ENCODE measurements around the gene MCTS1.
"Not testable (repeated sequence)": the region's sequence is repeated elsewhere in the genome, so short reads cannot be mapped to it uniquely, and the experiment has no call there.

MCTS1 gene

DNA sequence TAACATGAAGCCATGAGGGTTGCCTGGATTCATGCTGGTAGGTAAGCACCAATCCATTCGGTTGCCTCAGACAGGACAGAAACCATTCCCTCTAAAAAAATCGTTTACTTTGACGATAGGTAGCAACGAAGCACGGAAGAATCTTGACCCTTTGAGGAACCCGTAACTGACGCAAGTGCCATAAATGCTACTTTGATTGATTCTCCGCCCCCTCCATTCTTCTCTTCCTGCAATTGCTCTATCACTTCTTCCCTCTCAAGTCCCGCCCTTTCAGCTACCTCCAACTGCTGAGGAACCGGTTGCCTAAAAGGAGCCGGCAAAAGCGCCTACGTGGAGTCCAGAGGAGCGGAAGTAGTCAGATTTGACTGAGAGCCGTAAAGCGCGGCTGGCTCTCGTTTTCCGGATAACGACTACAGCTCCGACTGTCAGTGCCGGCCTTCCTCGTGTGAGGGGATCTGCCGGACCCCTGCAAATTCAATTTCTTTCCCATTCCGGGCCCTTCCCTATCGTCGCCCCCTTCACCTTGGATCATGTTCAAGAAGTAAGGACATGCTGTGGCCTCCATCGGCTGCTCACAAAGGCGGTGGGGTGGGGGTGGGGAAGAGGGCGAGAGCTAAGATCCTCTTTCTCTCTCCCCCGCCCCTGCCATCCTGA lies at the start of gene MCTS1:
MCTS1 (plus strand) TSS at position 395 of the 654 bp plus-strand sequence; CDS start at position 531, 136 bp downstream.
- DNase-seq (ENCODE audit: low read depth, low spot score), result peak; percentile 81

DNA sequence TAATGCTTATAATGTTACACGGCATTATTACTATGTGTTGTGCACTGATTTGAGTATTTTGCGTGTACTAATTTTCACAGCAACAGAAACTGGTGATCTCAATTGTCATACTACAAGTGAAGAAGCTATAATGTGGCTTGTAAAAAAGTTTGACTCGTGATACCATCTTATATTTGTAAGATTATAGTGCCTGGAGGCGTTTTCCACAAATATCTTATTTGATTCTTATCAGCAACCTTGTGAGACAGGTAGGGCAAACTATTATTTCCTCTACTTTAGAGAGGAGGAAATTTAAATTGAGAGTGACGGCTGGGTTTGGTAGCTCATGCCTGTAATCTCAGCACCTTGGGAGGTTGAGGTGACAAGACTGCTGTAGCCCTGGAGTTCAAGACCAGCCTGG lies 47.6 kb upstream of the MCTS1 start:
- no peak for DNase-seq (ENCODE audit: low read depth, low spot score)

GRCh38 chrX:120559804-120560203 lies 44.1 kb upstream of the MCTS1 start:
- DNase-seq (ENCODE audit: low read depth, low spot score), result no peak

- DNase-seq (ENCODE audit: low read depth, low spot score), result no peak
Measured at GRCh38 chrX:120560405-120560841, 43.5 kb upstream of the MCTS1 start.

GRCh38 chrX:120560842-120561633 lies 42.9 kb upstream of the MCTS1 start, which contains the start of gene CUL4B:
Gene CUL4B, minus strand, starts transcription at chrX:120560962. Its CDS starts 324 bp downstream, at chrX:120560638.
- DNase-seq (ENCODE audit: low read depth, low spot score), result peak; percentile 87

DNA sequence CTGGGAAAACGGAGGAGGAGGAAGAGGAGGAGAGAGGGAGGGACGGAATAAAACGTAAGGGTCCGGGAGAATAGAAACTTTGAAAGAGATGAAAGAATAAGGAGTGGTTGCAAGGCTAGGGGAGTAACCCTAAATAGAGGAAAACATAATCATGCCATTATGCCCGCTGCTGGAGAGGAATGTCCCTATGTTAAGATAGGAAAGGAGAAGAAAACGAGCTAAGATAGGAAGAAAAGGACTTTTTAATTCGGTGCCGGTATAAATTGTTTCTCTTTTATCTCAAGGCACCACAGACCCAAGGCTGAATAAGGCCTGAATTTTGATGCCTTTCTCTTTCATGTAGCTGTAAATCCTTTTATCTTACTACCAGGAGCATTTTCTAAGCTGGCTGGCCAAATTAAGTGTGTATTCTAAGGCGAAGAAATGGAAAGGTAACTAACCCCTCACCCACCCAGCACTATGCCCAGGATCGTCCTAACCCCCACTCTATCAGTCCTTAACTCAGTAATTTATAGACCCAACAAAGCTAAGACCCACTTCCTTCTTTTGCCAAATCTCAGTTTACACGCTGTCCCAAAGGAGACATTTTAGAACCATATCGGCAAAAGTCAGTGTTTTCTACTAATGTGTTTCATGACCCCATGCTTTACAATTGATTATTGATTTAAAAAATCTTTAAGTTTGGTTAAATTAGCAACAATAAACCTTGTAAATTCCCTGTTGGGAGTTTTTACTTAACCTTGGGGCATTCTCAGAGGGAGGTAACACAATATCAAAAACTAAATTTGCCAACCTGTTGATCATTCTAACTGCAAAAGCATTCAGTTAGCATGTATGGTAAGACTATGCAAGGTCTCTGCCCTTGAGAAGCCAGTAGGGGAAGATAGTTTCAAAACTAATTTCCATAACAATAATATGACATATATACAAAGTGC lies 42.0 kb upstream of the MCTS1 start:
- no peak for DNase-seq (ENCODE audit: low read depth, low spot score)

GRCh38 chrX:120562569-120562926 lies 41.4 kb upstream of the MCTS1 start:
- DNase-seq (ENCODE audit: low read depth, low spot score), result no peak

DNA sequence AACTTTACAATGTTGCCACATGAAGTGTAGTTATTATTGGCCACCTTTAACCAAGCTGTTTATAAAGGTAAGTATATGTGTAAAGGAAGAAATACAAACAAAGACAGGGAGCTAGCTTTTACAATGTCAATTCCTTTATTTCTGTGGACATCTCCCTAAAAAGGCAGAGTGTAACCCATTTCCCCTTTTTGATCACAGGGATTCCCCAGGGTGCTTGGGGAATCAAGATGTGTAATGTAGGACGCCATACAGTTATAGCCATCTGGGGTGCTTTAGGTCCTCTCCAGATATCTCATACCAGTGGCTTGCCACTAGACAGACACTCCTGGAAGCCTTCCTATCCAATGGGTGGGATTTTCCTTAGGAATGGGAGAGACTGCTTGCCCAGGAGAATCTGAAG lies 39.0 kb upstream of the MCTS1 start:
- no peak for DNase-seq (ENCODE audit: low read depth, low spot score)

GRCh38 chrX:120566817-120567216 lies 37.1 kb upstream of the MCTS1 start:
- DNase-seq (ENCODE audit: low read depth, low spot score), result no peak

- no peak for DNase-seq (ENCODE audit: low read depth, low spot score)
Measured at GRCh38 chrX:120568035-120568434, 35.9 kb upstream of the MCTS1 start.

DNA sequence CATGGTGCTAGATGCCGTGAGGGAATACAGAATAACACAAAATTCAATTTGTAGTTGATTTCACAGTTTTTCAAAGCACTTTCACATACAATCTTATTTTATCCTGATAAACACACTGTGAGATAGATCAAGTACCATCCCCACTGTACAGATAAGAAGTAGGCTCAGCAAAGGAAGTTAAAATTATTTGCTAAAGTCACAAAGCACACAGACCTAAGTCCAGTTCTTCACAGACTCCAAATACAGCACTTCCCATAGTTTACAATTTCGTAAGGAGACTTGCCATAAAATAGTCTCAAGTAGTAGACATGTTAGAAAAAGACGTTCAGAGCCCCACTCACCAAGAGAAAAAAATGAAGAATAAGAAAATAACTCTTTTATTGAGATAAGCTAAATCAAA lies 35.3 kb upstream of the MCTS1 start:
- no peak for DNase-seq (ENCODE audit: low read depth, low spot score)

DNA sequence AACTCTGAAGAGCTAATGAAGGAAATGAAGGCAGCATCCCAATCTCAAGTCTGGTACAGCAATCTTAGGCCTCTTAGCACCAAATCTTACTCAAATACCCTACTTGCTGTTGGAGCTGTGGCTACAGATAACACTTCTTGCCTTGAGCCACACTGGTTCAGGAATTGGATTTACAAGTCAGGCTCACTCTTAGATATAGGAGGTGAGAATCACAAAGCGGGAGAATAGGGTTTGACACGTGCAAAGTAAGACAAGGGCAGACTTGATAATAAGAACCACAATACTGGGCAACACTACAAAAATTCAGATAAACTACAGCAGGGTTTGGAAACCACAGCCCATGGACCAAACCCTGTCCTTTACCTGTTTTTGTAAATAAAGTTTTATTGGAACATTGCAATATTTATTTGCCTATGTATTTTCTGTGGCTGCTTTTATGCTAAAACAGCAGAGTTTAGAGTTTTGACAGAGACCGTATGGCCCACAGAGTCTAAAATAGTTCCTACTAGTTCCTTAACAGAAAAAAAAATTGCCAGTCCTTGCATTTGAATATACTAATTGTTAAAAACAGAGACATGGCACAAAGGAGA lies 33.8 kb upstream of the MCTS1 start:
- no peak for DNase-seq (ENCODE audit: low read depth, low spot score)

GRCh38 chrX:120573806-120574205 lies 30.1 kb upstream of the MCTS1 start:
- DNase-seq (ENCODE audit: low read depth, low spot score), result not testable (repeated sequence)

- DNase-seq (ENCODE audit: low read depth, low spot score), result no peak
Measured at GRCh38 chrX:120575379-120576114, 28.4 kb upstream of the MCTS1 start.

- DNase-seq (ENCODE audit: low read depth, low spot score), result no peak
Measured at GRCh38 chrX:120585702-120586101, 18.2 kb upstream of the MCTS1 start.

- DNase-seq (ENCODE audit: low read depth, low spot score), result no peak
Measured at GRCh38 chrX:120604361-120604782, 471 bp downstream of the MCTS1 start.

DNA sequence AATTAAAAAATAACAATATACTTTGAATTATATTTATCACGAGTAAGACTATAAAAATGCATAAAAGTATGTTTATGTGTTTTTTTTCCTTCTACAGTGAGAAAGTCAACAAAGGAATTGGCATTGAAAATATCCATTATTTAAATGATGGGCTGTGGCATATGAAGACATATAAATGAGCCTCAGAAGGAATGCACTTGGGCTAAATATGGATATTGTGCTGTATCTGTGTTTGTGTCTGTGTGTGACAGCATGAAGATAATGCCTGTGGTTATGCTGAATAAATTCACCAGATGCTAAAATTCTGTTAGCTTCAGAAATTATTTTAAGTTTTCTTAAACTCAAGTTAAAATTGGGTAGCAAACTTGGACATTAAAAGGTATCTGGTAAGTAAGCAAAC lies 8.2 kb downstream of the MCTS1 start:
- DNase-seq (ENCODE audit: low read depth, low spot score), result no peak

DNA sequence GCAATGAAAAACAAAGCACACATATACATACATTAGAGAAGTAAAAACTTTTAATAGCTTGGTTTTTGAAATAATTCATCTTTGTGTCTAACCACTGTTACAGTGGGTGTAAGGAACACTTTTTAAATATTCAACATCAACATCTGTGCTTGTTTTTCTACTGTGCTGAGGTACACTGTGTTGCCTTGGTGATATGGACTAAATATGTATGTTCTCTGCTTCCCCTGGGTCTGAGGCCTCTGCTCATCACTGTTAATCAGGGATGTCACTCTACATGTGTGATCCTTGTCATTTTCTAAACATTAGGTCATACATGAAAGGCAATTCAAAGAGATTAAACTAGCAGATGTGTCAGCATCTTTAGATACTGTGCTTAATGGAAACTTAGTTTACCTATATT lies 10.9 kb downstream of the MCTS1 start:
- DNase-seq (ENCODE audit: low read depth, low spot score), result no peak

DNA sequence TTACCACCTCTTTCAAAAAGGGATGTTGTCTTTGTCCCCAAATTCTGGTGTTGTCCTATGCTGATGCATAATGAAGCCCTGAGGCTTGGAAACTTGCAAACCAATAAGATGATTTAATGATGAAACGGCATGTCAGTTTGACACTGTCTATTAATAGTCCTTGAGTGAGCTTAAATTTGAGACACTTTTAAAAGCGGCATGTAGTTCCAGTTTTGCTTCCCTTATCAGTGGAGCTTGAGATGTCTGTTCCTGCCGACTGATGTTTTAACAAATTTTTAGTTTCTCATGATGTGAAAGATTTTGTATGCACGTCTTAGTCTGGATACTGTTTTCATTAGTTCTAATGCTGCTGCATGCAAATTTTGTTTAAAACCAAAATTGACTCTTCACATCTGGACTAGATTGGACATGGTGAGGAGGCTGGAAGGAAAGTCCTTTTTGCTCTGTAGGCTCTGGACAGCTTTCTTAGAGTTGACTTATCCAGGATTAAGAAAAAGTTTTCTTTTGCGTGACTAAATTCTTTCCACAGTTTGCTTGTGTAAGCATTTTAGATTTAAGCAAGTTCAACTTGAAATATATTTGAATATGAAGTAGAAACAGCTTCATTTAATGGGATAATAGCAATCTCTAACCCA lies 14.2 kb downstream of the MCTS1 start:
- DNase-seq (ENCODE audit: low read depth, low spot score), result no peak

DNA sequence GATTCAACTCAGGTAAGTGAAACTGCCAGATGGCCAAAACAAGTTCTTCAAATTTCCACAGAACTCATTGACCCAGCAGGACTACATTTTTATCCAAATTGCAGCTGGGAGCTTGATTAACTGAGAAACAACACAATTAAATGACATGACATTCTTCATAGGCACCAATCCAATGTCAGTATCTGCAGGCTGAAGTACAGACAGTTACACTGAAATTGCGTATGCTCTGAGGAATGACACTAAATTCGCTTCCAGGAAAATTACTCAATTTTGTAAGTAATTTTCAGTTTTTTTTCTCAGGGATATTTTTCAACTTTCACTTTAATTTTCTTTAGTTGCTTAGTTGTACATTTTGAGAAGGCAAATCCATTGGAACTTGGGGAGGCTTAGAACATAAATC lies 21.5 kb downstream of the MCTS1 start:
- no peak for DNase-seq (ENCODE audit: low read depth, low spot score)

All from brain pericyte (primary cell).